Stromal cell of bone marrow (primary cell): ENCODE results near the gene MRPL21.

Source experiments
- DNase-seq: peaks from one replicate; pipeline ENCODE4 v3.0.0-alpha.2; 2012; ENCODE audit warnings: low read depth

MRPL21 gene

GRCh38 chr11:68903288-68904247 lies at the start of gene MRPL21, which contains the start of gene IGHMBP2:
MRPL21 (minus strand) TSS chr11:68903832; CDS start chr11:68903810, 22 bp downstream.
IGHMBP2 (plus strand) TSS chr11:68903891; CDS start chr11:68903953, 62 bp downstream.
- peak; percentile 65 for DNase-seq

GRCh38 chr11:68950762-68951161 lies 47.1 kb upstream of the MRPL21 start:
- no peak for DNase-seq

- no peak for DNase-seq
Measured at GRCh38 chr11:68950270-68950669, 46.6 kb upstream of the MRPL21 start.

- DNase-seq: no peak
Measured at GRCh38 chr11:68948935-68949334, 45.3 kb upstream of the MRPL21 start.

GRCh38 chr11:68948496-68948895 lies 44.9 kb upstream of the MRPL21 start:
- DNase-seq: no peak

GRCh38 chr11:68947151-68947550 lies 43.5 kb upstream of the MRPL21 start:
- DNase-seq: no peak

- DNase-seq: peak; percentile 93
Measured at GRCh38 chr11:68946416-68947090, 42.9 kb upstream of the MRPL21 start.

GRCh38 chr11:68942751-68943271 lies 39.2 kb upstream of the MRPL21 start:
- DNase-seq: peak; percentile 72

- DNase-seq: peak; percentile 27
Measured at GRCh38 chr11:68942095-68942620, 38.5 kb upstream of the MRPL21 start.

GRCh38 chr11:68941324-68942094 lies 37.9 kb upstream of the MRPL21 start:
- no peak for DNase-seq

- DNase-seq: no peak
Measured at GRCh38 chr11:68940651-68941323, 37.2 kb upstream of the MRPL21 start.

GRCh38 chr11:68939583-68940555 lies 36.2 kb upstream of the MRPL21 start:
- DNase-seq: no peak

- DNase-seq: no peak
Measured at GRCh38 chr11:68938816-68939582, 35.4 kb upstream of the MRPL21 start.

- DNase-seq: no peak
Measured at GRCh38 chr11:68938088-68938487, 34.5 kb upstream of the MRPL21 start.

GRCh38 chr11:68936676-68937620 lies 33.3 kb upstream of the MRPL21 start:
- DNase-seq: no peak

GRCh38 chr11:68936358-68936636 lies 32.7 kb upstream of the MRPL21 start:
- no peak for DNase-seq

- DNase-seq: no peak
Measured at GRCh38 chr11:68935516-68936357, 32.1 kb upstream of the MRPL21 start.
